ENCODE data around the gene CRYBA4.

GRCh38 chr22:26619510-26619909, 2.3 kb upstream of the CRYBA4 start:
- TF ChIP-seq POLR2A (IDR thresholded peaks at IDR 0.05) (no peak), CTCF (IDR thresholded peaks at IDR 0.05) (no peak)

All from Peyer's patch (tissue), 4 donors.